ENCODE measurements around the gene TMC6.

- TF ChIP-seq, protein P1, sequence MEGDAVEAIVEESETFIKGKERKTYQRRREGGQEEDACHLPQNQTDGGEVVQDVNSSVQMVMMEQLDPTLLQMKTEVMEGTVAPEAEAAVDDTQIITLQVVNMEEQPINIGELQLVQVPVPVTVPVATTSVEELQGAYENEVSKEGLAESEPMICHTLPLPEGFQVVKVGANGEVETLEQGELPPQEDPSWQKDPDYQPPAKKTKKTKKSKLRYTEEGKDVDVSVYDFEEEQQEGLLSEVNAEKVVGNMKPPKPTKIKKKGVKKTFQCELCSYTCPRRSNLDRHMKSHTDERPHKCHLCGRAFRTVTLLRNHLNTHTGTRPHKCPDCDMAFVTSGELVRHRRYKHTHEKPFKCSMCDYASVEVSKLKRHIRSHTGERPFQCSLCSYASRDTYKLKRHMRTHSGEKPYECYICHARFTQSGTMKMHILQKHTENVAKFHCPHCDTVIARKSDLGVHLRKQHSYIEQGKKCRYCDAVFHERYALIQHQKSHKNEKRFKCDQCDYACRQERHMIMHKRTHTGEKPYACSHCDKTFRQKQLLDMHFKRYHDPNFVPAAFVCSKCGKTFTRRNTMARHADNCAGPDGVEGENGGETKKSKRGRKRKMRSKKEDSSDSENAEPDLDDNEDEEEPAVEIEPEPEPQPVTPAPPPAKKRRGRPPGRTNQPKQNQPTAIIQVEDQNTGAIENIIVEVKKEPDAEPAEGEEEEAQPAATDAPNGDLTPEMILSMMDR (conservative IDR thresholded peaks at IDR 0.05): no peak
- no peak for TF ChIP-seq EZH2 (IDR thresholded peaks at IDR 0.05; ENCODE audit: low read depth)
Measured at GRCh38 chr17:78126895-78127238, 1.7 kb downstream of the TMC6 start.
